Left lobe of liver (tissue), 2 donors: ENCODE measurements around the gene AHDC1. TPM values are rescaled to one million over a fixed set of nuclear protein-coding genes. Genes with fewer than 3 reads are reported as not detected.
A peak's percentile ranks its signal among the peaks of the same experiment; 100 is the strongest.
"Not testable (repeated sequence)": the region's sequence is repeated elsewhere in the genome, so short reads cannot be mapped to it uniquely, and the experiment has no call there.

Experiments used
- ATAC-seq: fragments of 200-7000 bp; cut with Tn5 transposase; one replicate; pipeline ENCODE4 v1.9.1; 2020; ENCODE audit warnings: mild to moderate bottlenecking, moderate library complexity
- DNase-seq: peaks from one replicate; pipeline ENCODE4 v3.0.0-alpha.2; 2020; ENCODE audit warnings: low spot score
- total RNA-seq: library from RNA; stranded (reverse); gene quantifications from one replicate; pipeline ENCODE4 v1.2.1, GENCODE V29; 2021
- donor health status: DM: no; HTN: no; CAD: no; lungs with moderate emphysema.
- donor health status: DM: no; HTN: yes; CAD: no.

The AHDC1 gene
- total RNA-seq, 1 donor from 2014 or later = 20.0 TPM

DNA sequence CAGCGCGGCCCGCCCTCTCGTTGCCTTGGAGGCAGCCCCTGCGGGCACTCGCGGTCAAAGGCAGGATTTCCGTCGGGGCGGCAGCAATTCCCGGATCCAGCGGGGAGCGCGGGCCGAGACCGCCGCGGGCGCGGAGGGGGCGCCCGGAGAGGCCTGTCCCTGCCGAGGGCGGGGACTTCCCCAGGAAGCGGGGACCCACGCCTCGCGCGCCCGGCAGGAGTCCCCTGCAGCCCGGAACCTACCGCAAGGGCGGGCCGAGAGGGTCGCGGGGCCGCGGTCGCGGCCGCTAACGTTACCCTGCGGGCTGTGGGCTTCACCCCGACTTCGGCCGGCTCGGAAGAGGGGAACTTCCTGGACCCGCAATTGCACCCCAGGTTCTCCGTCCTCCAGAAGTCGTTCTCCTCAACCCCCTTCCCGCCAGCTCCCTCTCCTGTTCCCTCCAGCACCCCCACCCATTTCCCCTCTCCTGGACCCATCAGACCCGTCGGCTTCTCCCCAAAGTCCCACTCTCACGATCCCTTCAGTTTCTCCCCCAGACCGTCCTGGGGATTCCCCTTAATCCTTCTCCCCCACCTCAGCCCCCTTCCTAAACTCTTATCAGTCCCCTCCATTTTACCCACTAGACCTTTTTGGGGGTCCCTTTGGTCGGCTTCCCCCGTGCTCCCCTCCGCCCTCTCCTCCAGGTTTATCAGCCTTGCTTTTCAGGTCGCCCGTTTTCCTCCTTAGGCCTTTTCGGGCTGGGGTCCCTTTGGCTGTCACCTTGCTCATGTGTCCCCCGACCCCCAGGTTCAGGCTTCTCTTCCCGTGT lies 30.4 kb upstream of the AHDC1 start:
- peak; percentile 67 for ATAC-seq
- no peak for DNase-seq

DNA sequence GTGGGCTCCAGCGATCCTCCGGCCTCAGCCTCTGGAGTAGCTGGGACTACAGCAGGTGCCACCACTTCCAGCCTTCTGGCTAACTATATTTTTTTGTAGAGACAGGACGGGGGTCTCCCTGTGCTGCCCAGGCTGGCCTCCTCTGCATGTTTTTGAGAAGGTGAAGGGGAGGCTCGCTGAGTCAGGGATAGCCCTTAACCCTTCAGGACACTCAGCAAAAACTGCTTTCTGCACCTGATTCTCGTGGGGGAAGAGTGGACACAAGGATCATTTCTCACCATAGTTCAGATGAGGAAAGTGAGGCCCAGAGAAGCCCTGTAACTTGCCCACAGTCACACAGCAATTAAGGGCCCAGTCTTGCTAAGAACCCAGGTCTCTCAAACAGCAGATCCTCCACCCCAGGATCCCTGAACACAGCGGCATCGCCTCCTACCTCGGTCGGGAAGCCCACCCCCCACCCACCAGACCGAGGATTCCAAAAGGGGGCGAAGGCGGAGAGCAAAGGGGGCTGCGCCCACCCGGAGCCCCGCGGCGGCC lies 29.8 kb upstream of the AHDC1 start:
- DNase-seq (no peak), ATAC-seq (no peak)

- DNase-seq = no peak
These were observed 29.3 kb upstream of the AHDC1 start for GRCh38 chr1:27633298-27633610.

GRCh38 chr1:27632387-27633297 lies 28.7 kb upstream of the AHDC1 start:
- no peak for ATAC-seq
- DNase-seq = no peak

More at GRCh38 chr1:27633298-27633610, 29.3 kb upstream of the AHDC1 start:
- no peak for ATAC-seq

- no peak for DNase-seq
- ATAC-seq = peak; percentile 53
These were observed 27.0 kb upstream of the AHDC1 start for GRCh38 chr1:27630859-27631491.

GRCh38 chr1:27628712-27629111 lies 24.8 kb upstream of the AHDC1 start:
- no peak for ATAC-seq

GRCh38 chr1:27627733-27628132 lies 23.8 kb upstream of the AHDC1 start:
- not testable (repeated sequence) for ATAC-seq, DNase-seq

More at GRCh38 chr1:27628712-27629111, 24.8 kb upstream of the AHDC1 start:
- DNase-seq = no peak

DNA sequence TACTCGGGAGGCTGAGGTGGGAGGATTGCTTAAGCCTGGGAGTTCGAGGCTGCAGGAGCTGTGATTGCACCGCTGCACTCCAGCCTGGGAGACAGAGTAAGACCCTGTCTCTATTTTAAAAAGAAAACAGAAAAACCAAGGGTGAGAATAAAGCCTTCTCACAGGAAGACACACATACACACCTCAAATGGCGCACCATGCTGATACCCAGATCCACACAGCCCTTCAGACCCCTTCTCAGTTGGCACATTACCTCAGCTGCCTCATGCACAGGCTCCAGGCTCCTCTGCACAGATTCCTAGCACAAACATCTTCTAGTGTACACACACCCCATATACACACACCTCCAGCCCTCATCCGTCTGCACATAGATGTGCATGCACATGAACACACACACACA lies 23.1 kb upstream of the AHDC1 start:
- DNase-seq (no peak), ATAC-seq (no peak)

GRCh38 chr1:27626031-27626935 lies 22.3 kb upstream of the AHDC1 start:
- ATAC-seq = peak; percentile 51

DNA sequence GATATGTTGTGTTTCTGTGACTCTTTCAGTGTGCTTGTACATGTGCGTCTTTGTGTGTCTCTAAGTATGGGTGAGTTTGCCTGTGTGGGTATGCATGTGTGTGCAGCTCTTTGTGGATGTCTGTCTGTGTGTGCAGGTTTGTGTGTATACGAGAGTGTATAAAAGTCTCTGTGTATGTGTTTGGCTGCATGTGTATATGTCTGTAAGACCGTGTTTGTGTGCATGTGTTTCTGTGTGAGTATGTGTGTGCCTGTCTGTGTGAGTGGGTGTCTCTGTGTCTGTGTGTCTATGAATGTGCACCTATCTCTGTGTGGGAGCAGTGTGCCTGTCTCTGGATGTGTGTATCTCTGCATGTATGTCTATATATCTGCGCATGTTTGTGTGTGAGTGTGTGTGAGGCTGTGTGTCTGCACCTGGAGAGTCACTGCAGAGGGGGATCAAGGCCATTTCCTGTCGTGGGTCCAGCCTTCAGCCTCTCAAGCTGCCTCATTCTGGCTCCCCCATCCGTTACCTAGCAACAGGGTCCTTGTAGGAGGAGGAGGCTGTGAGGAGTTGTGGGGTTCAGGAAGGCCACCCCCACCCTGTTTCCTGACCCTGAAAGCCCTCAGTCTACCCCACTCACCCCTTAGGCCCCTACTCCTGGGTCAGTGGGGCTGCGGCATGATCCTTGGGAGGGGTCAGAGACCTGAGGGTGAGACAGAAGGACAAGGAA lies 20.7 kb upstream of the AHDC1 start:
- ATAC-seq (no peak), DNase-seq (no peak)

More at GRCh38 chr1:27626031-27626935, 22.3 kb upstream of the AHDC1 start:
- DNase-seq = no peak

GRCh38 chr1:27623327-27624212 lies 19.6 kb upstream of the AHDC1 start:
- ATAC-seq = no peak
- no peak for DNase-seq

DNA sequence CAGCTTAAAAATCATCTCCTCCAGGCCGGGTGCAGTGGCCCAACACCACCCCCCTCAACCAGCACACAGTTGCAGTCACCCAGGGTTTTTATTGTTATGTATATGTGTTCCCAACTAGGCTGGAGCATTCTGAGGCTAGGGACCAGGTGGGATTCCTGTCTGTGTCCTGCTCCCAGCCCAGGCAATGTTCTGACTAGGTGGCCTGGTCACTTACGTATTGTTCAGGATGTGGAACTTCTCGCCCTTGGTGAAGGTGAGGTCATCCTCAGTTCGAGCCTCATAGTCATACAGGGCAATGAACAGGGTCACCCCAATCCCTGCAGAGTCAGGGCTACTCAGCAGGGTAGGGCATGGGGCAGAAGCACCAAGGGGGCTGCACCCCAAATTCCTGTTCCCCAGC lies 18.9 kb upstream of the AHDC1 start:
- DNase-seq (no peak), ATAC-seq (no peak)

DNA sequence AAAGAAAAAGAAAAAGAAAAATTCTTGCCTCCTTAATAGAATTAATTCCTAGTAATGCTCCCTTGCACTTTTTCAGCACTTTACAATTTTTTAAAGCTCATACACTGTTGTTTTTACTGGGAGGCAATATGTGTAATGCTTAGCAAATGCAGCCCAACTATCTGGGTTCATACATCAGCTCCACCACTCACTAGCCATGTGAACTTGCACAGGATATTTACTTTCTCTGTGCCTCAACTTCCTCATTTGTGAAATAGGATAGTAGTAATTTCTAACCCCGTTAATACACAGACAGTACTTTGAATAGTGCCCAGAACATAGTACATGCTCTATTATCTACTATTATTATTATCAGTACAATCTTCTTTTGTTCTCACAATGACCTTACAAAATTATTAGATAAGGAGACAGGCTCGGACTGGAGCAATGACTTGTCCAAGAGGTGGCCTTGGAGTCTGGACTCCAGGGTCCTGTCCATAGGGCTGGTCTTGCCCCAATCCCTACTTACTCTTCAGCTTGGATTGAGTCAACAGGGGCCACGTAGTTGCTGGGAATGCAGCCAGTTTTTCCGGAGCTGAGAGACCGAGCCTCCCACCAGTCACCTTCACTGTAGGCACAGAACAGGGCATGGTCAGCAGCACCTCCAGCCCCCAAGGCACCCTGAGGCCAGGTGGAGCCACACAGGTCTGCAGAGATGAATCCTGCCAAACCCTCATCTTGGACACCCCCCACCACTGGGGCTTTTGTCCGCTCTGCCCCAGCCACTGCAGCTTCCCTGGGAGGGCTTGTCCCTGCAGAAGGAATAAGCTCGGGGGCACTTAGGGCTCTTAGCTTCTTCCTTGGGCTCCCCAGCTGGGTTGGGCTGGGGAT lies 17.3 kb upstream of the AHDC1 start:
- ATAC-seq = no peak
- no peak for DNase-seq

DNA sequence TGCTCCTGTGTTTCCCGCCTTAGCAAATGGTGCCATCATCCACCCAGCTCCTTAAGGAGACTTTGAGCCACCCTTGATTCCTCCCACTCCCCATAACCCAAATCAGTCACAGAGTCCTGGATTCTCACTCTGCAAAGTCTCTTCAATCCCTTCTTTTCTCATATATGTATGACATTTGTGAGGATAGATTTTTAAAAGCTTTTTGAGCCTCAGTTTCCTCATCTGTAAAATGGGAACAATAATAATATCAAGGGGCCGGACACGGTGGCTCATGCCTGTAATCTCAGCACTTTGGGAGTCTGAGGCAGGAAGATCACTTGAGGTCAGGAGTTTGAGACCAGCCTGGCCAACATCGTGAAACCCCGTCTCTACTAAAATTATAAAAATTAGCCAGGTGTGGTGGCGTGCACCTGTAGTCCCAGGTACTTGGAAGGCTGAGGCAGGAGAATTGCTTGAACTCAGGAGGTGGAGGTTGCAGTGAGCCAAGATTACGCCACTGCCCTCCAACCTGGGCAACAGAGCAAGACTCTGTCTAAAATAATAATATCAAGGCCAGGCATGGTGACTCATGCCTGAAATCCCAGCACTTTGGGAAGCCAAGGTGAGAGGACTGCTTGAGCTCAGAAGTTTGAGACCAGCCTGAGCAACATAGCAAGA lies 16.0 kb upstream of the AHDC1 start:
- ATAC-seq = not testable (repeated sequence)

GRCh38 chr1:27618341-27619082 lies 14.6 kb upstream of the AHDC1 start:
- DNase-seq = no peak
- ATAC-seq = no peak

More for the DNA sequence above, 16.0 kb upstream of the AHDC1 start:
- not testable (repeated sequence) for DNase-seq

DNA sequence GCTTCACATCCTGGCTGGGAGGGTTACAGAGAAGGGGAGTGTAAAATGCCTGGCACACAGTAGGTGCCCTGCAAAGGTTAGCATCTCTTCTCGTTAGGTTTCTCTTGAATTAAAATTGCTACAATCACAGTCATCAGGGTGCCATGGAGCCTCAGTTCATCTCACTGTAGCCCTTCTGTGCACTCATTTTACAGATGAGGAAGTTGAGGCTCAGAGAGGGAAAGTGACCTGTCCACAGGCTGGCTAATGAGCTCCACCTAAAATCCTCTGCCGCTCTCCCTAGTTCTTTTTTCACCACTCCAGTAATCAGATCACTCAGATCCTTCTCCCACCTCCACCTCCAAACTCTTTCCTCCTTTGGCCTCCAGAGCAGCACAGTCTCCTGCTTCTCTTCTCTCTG lies 13.5 kb upstream of the AHDC1 start:
- ATAC-seq (no peak), DNase-seq (no peak)
